MV-4-11 (cell line): ENCODE measurements around the gene CLC.
"Not testable (repeated sequence)": the region's sequence is repeated elsewhere in the genome, so short reads cannot be mapped to it uniquely, and the experiment has no call there.

Experiments used
- DNase-seq: peaks from one replicate; lab custom pipeline; 2025; lab: John Stamatoyannopoulos, UW

CLC gene

DNA sequence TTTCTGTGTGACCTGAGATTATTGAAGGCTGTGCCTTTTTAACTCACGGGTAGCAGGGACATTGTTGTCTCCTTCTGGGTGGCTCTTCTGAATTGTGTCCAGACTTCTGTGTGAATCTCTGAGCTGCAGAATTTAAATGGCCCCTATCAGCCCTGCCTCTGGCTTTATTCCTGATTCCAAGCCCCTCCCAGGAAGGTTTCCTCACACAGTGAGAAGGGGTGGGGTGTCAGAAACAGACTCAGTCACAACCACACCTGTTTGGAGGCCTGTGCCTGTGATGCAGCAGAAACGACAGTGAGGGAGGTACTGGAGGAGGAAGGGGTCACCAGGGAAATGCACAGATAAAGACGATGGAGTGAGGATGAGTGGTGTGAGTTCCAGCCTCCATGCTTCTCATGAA, at the start of gene CLC:
TSS of gene CLC (minus strand) at position 139 of the 400 bp plus-strand sequence. CDS start at position 62, 77 bp downstream.
- no peak for DNase-seq

DNA sequence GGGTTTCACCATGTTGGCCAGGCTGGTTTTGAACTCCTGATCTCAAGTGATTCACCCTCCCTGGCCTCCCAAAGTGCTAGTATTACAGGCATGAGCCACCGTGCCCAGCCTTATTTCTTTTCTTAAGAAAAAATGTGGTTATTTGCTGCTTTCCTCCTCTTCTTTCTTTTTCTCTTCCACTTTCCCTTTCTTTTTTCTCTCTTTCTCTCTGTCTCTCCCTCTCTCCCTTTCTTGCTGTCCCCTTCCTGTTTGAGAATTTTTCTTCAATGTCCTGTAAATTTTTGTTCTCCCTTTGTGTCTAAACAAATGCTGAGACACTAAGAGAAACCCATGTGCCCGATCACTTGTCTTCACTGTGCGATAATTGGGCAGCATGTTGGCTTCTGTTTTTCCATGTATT, 43.1 kb upstream of the CLC start:
- DNase-seq, result no peak

DNA sequence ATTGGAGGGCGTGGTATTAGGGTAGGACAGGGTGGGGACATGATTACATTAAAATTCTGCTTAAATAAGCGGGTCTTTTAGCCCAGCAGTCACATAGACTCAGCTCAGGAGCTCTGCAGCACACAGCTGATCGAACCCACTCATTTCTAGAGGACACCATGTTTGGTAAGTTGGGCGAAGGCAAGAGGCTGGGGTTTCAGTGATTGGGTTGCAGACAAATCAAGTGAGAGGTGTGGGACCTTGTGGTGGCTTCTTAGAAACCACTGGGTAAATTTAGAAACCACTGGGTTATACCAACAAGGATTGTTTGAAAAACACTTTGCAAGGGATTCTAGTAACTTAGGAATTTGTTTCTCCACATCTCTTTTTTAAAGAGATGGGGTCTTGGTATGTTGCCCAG, 40.9 kb upstream of the CLC start, which contains the start of gene LEUTX:
TSS of gene LEUTX (plus strand) at position 92 of the 400 bp plus-strand sequence. CDS start at position 159, 67 bp downstream.
- DNase-seq, result no peak

DNA sequence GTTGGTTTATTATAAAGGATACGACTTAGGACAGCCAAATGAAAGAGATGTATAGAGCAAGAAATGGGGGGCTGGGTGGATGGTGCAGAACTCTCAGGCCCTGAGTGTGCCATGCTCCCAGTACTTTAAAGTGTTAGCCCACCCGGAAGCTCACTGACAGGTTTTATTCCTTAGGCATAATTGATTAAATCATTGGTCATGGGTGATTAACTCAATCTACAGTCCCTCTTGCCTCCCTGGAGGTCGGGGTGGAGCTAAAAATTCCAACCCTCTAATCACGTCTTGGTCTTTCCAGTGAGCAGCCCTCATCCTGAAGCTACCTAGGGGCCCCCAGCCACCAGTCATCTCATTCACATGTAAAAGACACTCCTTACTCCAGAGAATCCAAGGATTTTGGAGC, 31.0 kb upstream of the CLC start:
- no peak for DNase-seq

GRCh38 chr19:39768334-39768733, 30.5 kb upstream of the CLC start:
- DNase-seq, result no peak

- DNase-seq, result peak; percentile 18
Measured at GRCh38 chr19:39765091-39766076, 27.6 kb upstream of the CLC start.

DNA sequence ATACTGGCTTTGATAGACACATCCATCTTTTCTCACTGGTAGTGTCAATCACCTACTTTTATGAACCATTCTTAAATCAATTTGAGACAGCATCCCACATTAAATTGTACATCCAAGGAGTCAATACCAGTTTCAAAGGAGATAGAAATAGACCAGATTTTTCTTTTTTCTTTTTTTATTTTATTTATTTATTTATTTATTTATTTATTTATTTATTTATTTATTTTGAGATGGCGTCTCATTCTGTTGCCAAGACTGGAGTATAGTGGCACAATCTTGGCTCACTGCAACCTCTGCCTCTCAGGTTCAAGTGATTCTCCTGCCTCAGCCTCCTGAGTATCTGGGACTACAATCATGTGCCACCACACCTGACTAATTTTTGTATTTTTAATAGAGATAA, 24.0 kb upstream of the CLC start:
- not testable (repeated sequence) for DNase-seq

DNA sequence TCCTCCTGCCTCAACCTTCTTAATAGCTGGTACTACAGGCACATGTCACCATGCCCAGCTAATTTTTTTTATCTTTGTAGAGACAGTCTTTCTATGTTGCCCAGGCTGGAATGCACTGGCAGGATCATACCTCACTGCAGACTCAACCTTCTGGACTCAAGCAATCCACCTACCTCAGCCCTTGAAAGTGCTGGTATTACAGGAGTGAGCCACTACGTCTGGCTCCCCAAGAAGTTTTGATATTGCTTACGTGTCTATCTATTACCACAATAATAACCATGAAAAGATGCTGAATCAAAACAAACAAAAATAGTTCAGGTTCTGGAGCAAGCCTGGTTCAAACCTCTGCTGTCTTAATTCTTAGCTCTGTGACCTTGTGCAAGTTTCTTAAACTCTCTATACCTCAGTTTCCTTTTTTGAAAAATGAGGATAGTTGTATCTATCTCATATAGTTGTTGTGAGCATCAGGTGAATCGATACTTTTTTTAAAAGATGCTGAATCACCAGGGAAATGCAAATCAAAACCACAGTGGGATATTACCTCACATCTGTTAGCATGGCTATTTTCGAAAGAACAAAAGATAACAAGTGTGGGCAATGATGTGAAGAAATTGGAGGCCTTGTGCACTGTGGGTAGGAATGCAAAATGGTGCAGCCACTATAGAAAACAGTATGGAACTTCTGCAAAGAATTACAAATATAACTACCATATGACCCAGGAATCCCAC, 21.8 kb upstream of the CLC start:
- DNase-seq, result no peak

- DNase-seq, result peak; percentile 52
Measured at GRCh38 chr19:39754971-39755370, 17.1 kb upstream of the CLC start.

DNA sequence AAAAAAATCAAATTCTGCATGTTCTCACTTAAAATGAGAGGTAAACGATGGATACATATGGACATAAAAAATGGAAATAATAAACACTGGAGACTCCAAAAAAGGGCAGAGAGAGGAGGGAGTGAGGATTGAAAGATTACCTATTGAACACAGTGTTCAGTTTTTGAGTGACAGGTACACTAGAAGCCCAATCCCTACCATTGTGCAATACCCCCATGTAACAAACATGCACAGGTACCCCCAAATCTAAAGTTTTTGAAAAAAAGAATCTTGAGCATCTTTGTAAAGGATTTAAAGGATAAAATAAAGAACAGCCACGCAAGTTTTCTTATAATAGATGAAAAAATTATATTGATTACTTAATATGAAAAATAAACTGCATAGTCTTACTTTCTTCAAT, 16.7 kb upstream of the CLC start:
- DNase-seq, result no peak

GRCh38 chr19:39752795-39753194, 15.0 kb upstream of the CLC start:
- no peak for DNase-seq

DNA sequence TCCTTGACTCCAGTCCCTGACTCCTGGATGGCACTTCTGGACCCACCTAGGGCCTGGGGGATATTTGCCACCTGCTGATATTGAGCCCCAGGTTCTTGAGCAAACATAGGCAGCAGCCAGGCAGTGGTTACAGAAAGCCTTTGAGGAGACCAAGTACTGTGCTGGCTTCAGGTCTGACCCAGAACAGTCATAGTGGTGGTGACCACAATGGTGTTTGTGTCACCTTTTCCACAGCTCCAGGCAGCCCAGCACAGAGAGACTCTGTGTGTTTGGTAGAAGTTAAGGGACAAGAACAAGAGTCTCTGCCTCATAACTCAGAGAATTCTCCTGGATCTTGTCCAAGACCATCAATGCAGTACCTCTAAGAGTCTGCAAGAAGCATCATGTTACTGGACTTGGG, 14.6 kb upstream of the CLC start:
- DNase-seq, result no peak

GRCh38 chr19:39749981-39750380, 12.2 kb upstream of the CLC start:
- no peak for DNase-seq

DNA sequence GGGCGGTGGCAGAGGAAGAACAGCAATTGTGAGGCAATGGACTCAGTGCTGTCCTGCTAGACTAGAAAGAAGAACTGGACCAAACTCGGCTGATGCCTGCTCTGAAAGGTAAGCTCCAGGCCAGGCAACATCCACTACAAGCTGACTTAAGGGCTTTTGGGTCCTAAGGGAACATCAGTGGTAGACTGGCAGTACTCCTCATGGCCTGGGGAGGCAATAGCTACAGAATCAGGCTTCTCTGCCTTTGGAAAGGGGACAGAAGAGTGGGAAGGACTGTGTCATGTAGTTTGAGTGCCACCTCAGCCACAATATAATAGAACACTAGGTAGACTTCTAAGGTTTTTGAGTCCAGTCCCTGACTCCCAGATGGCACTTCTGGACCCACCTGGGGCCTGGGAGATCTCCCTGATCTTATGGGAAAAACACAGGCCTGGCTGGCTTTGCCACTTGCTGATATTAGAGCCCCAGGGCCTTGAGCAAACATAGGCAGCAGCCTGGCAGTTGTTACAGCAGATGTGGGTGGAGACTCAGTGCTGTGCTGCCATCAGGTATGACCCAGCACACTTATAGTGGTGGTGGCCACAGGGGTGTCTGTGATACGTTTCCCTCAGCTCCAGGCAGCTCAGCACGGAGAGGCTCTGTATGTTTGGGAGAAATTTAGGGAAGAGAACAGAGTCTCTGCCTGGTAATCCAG, 9.2 kb upstream of the CLC start:
- DNase-seq, result no peak

GRCh38 chr19:39745643-39746042, 7.8 kb upstream of the CLC start:
- peak; percentile 90 for DNase-seq

GRCh38 chr19:39740395-39740794, 2.6 kb upstream of the CLC start:
- no peak for DNase-seq

DNA sequence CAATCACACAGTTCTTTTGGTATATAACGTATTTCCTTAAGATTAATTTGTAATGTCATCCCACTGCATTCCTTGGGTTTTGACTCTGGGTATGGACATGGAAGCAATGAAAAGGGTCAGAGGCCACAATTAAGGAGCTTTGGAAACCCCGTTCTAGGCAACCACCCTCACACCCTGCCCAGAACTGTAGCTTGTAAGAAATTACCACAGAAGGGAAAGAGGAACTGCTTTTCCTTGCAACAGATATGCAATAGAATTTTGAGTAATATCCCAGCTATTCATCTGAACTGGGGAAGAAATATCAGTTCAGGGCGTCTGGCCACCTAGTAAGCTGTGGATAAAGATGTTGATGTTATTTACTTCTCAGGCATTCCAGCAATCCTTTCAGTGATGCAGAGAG, 985 bp upstream of the CLC start:
- DNase-seq, result peak; percentile 77

GRCh38 chr19:39737351-39737750, 478 bp downstream of the CLC start:
- DNase-seq, result no peak

- DNase-seq, result no peak
Measured at GRCh38 chr19:39736088-39736487, 1.7 kb downstream of the CLC start.

GRCh38 chr19:39735688-39736087, 2.1 kb downstream of the CLC start:
- no peak for DNase-seq

- no peak for DNase-seq
Measured at GRCh38 chr19:39733841-39734240, 4.0 kb downstream of the CLC start.

DNA sequence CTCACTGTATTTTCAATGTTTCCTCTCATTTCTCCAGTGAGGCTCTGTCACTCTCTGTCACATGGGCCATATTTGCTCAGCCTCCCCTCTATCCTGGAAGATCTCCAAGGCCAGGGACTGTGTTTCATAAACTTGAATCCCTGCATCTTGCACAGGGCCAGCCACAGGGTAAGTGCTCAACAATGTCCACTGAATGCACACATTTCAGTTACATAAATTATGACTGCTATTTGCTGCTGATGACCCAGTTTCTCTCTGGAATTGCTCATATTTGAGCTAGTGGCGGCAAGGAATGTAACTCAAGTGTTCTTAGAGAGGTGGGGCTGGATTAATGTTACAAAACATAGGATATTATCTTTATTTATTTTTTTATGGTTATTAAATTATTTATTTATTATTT, 6.1 kb downstream of the CLC start:
- no peak for DNase-seq
